GM18861 (cell line): ENCODE data around the gene NSMCE4A.
"Not testable (repeated sequence)": the region's sequence is repeated elsewhere in the genome, so short reads cannot be mapped to it uniquely, and the experiment has no call there.

Experiments
- ATAC-seq: cut with Tn5 transposase; IDR thresholded peaks from one replicate; pipeline ENCODE4 v1.9.1; 2021; ENCODE audit not compliant: unreplicated experiment

Gene NSMCE4A

GRCh38 chr10:121936295-121936694 is 38.7 kb downstream of the NSMCE4A start:
- no peak for ATAC-seq

GRCh38 chr10:121935702-121936101 is 39.3 kb downstream of the NSMCE4A start:
- ATAC-seq, result no peak

- ATAC-seq, result not testable (repeated sequence)
Measured at GRCh38 chr10:121930268-121931085, 44.5 kb downstream of the NSMCE4A start.

GRCh38 chr10:121929585-121930267 is 45.3 kb downstream of the NSMCE4A start:
- not testable (repeated sequence) for ATAC-seq

- ATAC-seq, result peak; percentile 14
Measured at GRCh38 chr10:121928528-121928884, 46.5 kb downstream of the NSMCE4A start.

GRCh38 chr10:121927841-121928527 is 47.0 kb downstream of the NSMCE4A start, which contains the start of gene ATE1:
Gene ATE1 (minus strand): TSS chr10:121928031. CDS start chr10:121927949, 82 bp downstream.
- ATAC-seq, result peak; percentile 81

GRCh38 chr10:121927318-121927840 is 47.6 kb downstream of the NSMCE4A start:
- peak; percentile 32 for ATAC-seq

GRCh38 chr10:121926671-121927317 is 48.2 kb downstream of the NSMCE4A start:
- peak; percentile 2 for ATAC-seq

- no peak for ATAC-seq
Measured at GRCh38 chr10:121926157-121926556, 48.9 kb downstream of the NSMCE4A start.

GRCh38 chr10:121921238-121921931 is 53.6 kb downstream of the NSMCE4A start:
- no peak for ATAC-seq

- no peak for ATAC-seq
Measured at GRCh38 chr10:121919666-121920065, 55.4 kb downstream of the NSMCE4A start.

GRCh38 chr10:121918800-121919199 is 56.2 kb downstream of the NSMCE4A start:
- not testable (repeated sequence) for ATAC-seq

- no peak for ATAC-seq
Measured at GRCh38 chr10:121914661-121915060, 60.4 kb downstream of the NSMCE4A start.

GRCh38 chr10:121911421-121911697 is 63.7 kb downstream of the NSMCE4A start:
- no peak for ATAC-seq

- ATAC-seq, result peak; percentile 70
Measured at GRCh38 chr10:121910673-121911420, 64.2 kb downstream of the NSMCE4A start.
